Kidney (tissue), 14 donors: Measurements from ENCODE around the gene DIP2A. TPM values are rescaled to one million over a fixed set of nuclear protein-coding genes. Genes with fewer than 3 reads are reported as not detected.
A peak's percentile ranks its signal among the peaks of the same experiment; 100 is the strongest.

Experiments
- DNase-seq, 5 donors: peaks; one replicate each; pipeline ENCODE4 v3.0.0-alpha.2; 2013 to 2020
- FAIRE-seq: peaks from 2 replicates; lab custom pipeline; 2012; peaks lifted over from hg19 to GRCh38; lab: Jason Lieb, UNC
- H3K27ac ChIP-seq, 2 donors: one replicate each; pipeline ENCODE4 v1.7.0; 2013; ENCODE audit warnings: low read depth in 2 of 2, low read length in 2 of 2, inconsistent platforms in 1 of 2
- H3K27me3 ChIP-seq: one replicate; pipeline ENCODE4 v1.7.1; 2013; ENCODE audit warnings: low read length, inconsistent platforms; ENCODE audit not compliant: control insufficient read depth, insufficient read depth
- H3K36me3 ChIP-seq, 3 donors: one replicate each; pipeline versions ENCODE4 v1.7.0 to v1.7.1; 2013; ENCODE audit warnings: low read length in 3 of 3, control low read depth in 1 of 3, inconsistent platforms in 1 of 3; ENCODE audit not compliant: insufficient read depth in 3 of 3, control insufficient read depth in 2 of 3
- H3K4me1 ChIP-seq, 3 donors: one replicate each; pipeline versions ENCODE4 v1.7.0 to v1.7.1; 2013; ENCODE audit warnings: low read length in 3 of 3, inconsistent platforms in 1 of 3, low read depth in 1 of 3; ENCODE audit not compliant: control insufficient read depth in 2 of 3, insufficient read depth in 2 of 3
- H3K4me3 ChIP-seq, 3 donors: one replicate each; pipeline versions ENCODE4 v1.7.0 to v1.8.1; 2013; ENCODE audit warnings: low read length in 3 of 3, control low read depth in 1 of 3, inconsistent platforms in 1 of 3
- H3K9ac ChIP-seq, 3 donors: one replicate each; pipeline versions ENCODE4 v1.7.0 to v1.7.1; 2013; ENCODE audit warnings: low read length in 3 of 3, control low read depth in 1 of 3, inconsistent platforms in 1 of 3
- H3K9me3 ChIP-seq, 3 donors: one replicate each; pipeline versions ENCODE4 v1.7.0 to v1.7.1; 2013; ENCODE audit warnings: low read length in 3 of 3, control low read depth in 1 of 3, inconsistent platforms in 1 of 3; ENCODE audit not compliant: control insufficient read depth in 2 of 3, insufficient read depth in 1 of 3
- CTCF ChIP-seq: IDR thresholded peaks from 3 replicates; pipeline ENCODE4 v1.5.1; 2012; ENCODE audit warnings: mild to moderate bottlenecking, moderate library complexity, borderline replicate concordance; ENCODE audit not compliant: insufficient read depth; ENCODE audit errors: extremely low read depth
- intact Hi-C: fragments of 100-400 bp; cut with DNase I; formaldehyde crosslinking; loops from one replicate; pipeline ENCODE4 v1.11.1; 2022
- polyA plus RNA-seq: library from polyadenylated mRNA; stranded (reverse); fragments of 350-450 nt; fragmentation: Illumina TruSeq; extraction: RNeasy Lipid Tissue Mini Kit (QIAGEN cat#74804); gene quantifications from one replicate; pipeline ENCODE4 v1.2.3, GENCODE V29; 2014; ENCODE audit warnings: low read depth, low replicate concordance; ENCODE audit not compliant: insufficient read depth
- total RNA-seq: library from RNA; stranded (reverse); fragmentation: NEBNext Ultra II Directional; extraction: Animal tissue kit (Norgen Biotek cat#: 25700); gene quantifications from one replicate; pipeline ENCODE4 v1.2.1, GENCODE V29; 2021
- donor health status: control.
- donor health status: control.
- donor health status: control.
- donor health status: control.
- donor health status: control.
- donor health status: DM: yes; HTN: yes; CAD: no.
- donor health status: Normal renal cell carcinoma (clear cell type).

DIP2A gene
- total and polyA plus RNA-seq, 2 donors from 2014 or later: 8.7 to 36.5 TPM

- no peak for TF ChIP-seq CTCF
- no peak overlapping the region for H3K9ac ChIP-seq
- FAIRE-seq (no peak), DNase-seq (peak in 1 of 5 donors; percentile 32)
- H3K4me3 ChIP-seq: no peak overlapping the region
- H3K9me3 ChIP-seq: no peaks in the 10 kb centered on the region
- H3K27ac ChIP-seq: no peak overlapping the region
- H3K4me1 ChIP-seq: no peaks in the 10 kb centered on the region
- no peaks in the 10 kb centered on the region for H3K27me3 ChIP-seq
- intact Hi-C loops: no loop called here
- peaks cover 0 to 14% (median 8%) of the 10 kb centered on the region in 3 donors for H3K36me3 ChIP-seq
Observed at GRCh38 chr21:46420241-46421190, 38.2 kb upstream of the DIP2A start.

- H3K27me3 ChIP-seq: no peaks in the 10 kb centered on the region
- no peaks in the 10 kb centered on the region for H3K9me3 ChIP-seq
- peaks cover 0 to 10% (median 8%) of the 10 kb centered on the region in 3 donors for H3K36me3 ChIP-seq
- DNase-seq (peak in 1 of 5 donors; percentile 59), FAIRE-seq (no peak)
- no peaks in the 10 kb centered on the region for H3K4me1 ChIP-seq
- no peak overlapping the region for H3K9ac ChIP-seq
- no peak overlapping the region for H3K4me3 ChIP-seq
- H3K27ac ChIP-seq: no peak overlapping the region
- no peak for TF ChIP-seq CTCF
- intact Hi-C loops: no loop called here
Observed at GRCh38 chr21:46421191-46421750, 37.4 kb upstream of the DIP2A start.

GRCh38 chr21:46421756-46422555 is 36.7 kb upstream of the DIP2A start:
- peaks cover 0 to 8% (median 8%) of the 10 kb centered on the region in 3 donors for H3K36me3 ChIP-seq
- no peak overlapping the region for H3K4me3 ChIP-seq
- FAIRE-seq (no peak), DNase-seq (peak in 1 of 5 donors; percentile 58)
- no peaks in the 10 kb centered on the region for H3K9me3 ChIP-seq
- no peak overlapping the region for H3K9ac ChIP-seq
- H3K4me1 ChIP-seq: no peaks in the 10 kb centered on the region
- TF ChIP-seq CTCF: no peak
- no peak overlapping the region for H3K27ac ChIP-seq
- no peaks in the 10 kb centered on the region for H3K27me3 ChIP-seq
- intact Hi-C loops: no loop called here
